ENCODE measurements around the gene AP1G1. TPM values are rescaled to one million over a fixed set of nuclear protein-coding genes. Genes with fewer than 3 reads are reported as not detected.

Gene AP1G1
- total and polyA plus RNA-seq, 2 of the 4 experiments (the other 2 are of a cell fraction), result 48.3 to 86.7 TPM

DNA sequence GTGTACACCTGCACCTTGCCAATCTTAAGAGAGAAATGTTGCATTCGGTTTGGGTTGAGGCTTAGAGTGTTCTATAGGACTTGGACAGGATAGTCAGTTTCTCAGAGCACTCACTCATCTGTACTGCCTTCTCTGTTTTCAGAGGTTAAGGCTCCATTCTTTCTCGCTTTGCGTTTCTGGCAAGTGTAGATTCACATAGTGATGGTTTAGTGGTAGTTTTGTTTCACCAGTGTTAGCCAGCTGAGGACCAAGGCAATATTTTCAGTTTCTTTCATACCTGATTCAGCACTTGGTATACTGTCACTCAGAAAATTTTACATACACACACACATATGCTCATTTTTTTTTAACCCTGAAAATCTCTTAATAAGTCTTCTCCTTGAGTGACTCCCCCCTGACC is 38.5 kb upstream of the AP1G1 start:
- H3K27ac ChIP-seq (ENCODE audit: insufficient read depth, low read length), result no peak overlapping the region
- in situ Hi-C loops (cut with MboI; ENCODE audit: low sequenced_read_pairs), result no loop called here

More for the DNA sequence above, 38.5 kb upstream of the AP1G1 start:
- Histone ChIP-seq H2BK15ac (ENCODE audit: low read depth, low read length) (no peak overlapping the region), H2AK9ac (replicated peaks; ENCODE audit: low read depth, low read length, poor library complexity) (no peak overlapping the region), H3K4me3 (ENCODE audit: insufficient read depth, low read depth, low read length) (peak overlapping the region; percentile 97), H2AK5ac (ENCODE audit: low read depth, low read length) (no peak overlapping the region), H3K36me3 (ENCODE audit: control insufficient read depth, insufficient read depth, low read length) (peaks cover 31% of the 10 kb centered on the region), H2BK120ac (ENCODE audit: low read depth, low read length) (no peak overlapping the region), H2BK5ac (ENCODE audit: low read depth, low read length, poor library complexity, severe bottlenecking) (no peak overlapping the region), H3K9ac (ENCODE audit: low read depth, low read length) (peak overlapping the region; percentile 97; the same call in 1 of the 2 replicates), H2AFZ (replicated peaks; ENCODE audit: low read length, poor library complexity) (no peak overlapping the region), H3K23ac (ENCODE audit: low read depth, low read length) (no peak overlapping the region; the same call in 1 of the 2 replicates), H3K4ac (ENCODE audit: low read depth, low read length) (no peak overlapping the region), H3K18ac (ENCODE audit: low read depth, low read length) (no peak overlapping the region), H3K56ac (ENCODE audit: extremely low read depth, insufficient read depth, low read length) (no peak overlapping the region), H3K79me1 (ENCODE audit: low read depth in 1 of 2, low read length in 2 of 2) (peaks cover 16 to 46% of the 10 kb centered on the region in 2 experiments; a peak in 3 of 4 replicates), H3K14ac (replicated peaks; ENCODE audit: low read depth, low read length) (no peak overlapping the region), H4K91ac (ENCODE audit: insufficient read depth, low read depth, low read length) (no peak overlapping the region), H3K9me1 (ENCODE audit: insufficient read depth, low read length) (no peaks in the 10 kb centered on the region; the same call in 1 of the 2 replicates), H4K8ac (ENCODE audit: low read depth in 2 of 2, low read length in 2 of 2) (no peak overlapping the region), H3K4me2 (ENCODE audit: low read depth, low read length) (peak overlapping the region; percentile 99), H3K9me3 (ENCODE audit: control insufficient read depth, insufficient read depth, low read length) (no peaks in the 10 kb centered on the region), H3K4me1 (ENCODE audit: control insufficient read depth, insufficient read depth, low read length) (peaks cover 3% of the 10 kb centered on the region; the same call in 1 of the 2 replicates), H4K5ac (ENCODE audit: low read depth, low read length) (no peak overlapping the region), H4K20me1 (ENCODE audit: insufficient read depth, low read length) (peaks cover 11% of the 10 kb centered on the region; the same call in 1 of the 2 replicates), H2BK20ac (ENCODE audit: low read depth, low read length) (no peak overlapping the region), H3K27me3 (ENCODE audit: control insufficient read depth, insufficient read depth, low read length) (no peaks in the 10 kb centered on the region)
- POLR2A ChIA-PET (ENCODE audit: unreplicated experiment), result no interaction called here
- DNase-seq (no peak), ATAC-seq (ENCODE audit: low read depth) (no peak)
- TF ChIP-seq USF2 (IDR thresholded peaks at IDR 0.05; ENCODE audit: low read depth, low read length), result no peak
- no peak for TF ChIP-seq MAZ (IDR thresholded peaks at IDR 0.05; ENCODE audit: borderline replicate concordance, low read depth, low read length)
- TF ChIP-seq CHD1 (IDR thresholded peaks at IDR 0.05; ENCODE audit: low read depth, low read length), result no peak
- no peak for TF ChIP-seq MAFK (IDR thresholded peaks at IDR 0.05; ENCODE audit: low read depth, low read length)
- no peak for TF ChIP-seq NFE2L2 (IDR thresholded peaks at IDR 0.05; ENCODE audit: low read depth, low read length)
- TF ChIP-seq RAD21 (IDR thresholded peaks at IDR 0.05; ENCODE audit: low read length), result no peak
- TF ChIP-seq SMC3 (IDR thresholded peaks at IDR 0.05; ENCODE audit: low read depth, low read length), result no peak
- TF ChIP-seq CEBPB (IDR thresholded peaks at IDR 0.05; ENCODE audit: low read depth, low read length), result no peak
- TF ChIP-seq, protein P1, sequence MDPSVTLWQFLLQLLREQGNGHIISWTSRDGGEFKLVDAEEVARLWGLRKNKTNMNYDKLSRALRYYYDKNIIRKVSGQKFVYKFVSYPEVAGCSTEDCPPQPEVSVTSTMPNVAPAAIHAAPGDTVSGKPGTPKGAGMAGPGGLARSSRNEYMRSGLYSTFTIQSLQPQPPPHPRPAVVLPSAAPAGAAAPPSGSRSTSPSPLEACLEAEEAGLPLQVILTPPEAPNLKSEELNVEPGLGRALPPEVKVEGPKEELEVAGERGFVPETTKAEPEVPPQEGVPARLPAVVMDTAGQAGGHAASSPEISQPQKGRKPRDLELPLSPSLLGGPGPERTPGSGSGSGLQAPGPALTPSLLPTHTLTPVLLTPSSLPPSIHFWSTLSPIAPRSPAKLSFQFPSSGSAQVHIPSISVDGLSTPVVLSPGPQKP (IDR thresholded peaks at IDR 0.05; ENCODE audit: borderline replicate concordance, low read depth, low read length), result no peak
- no peak for TF ChIP-seq RCOR1 (IDR thresholded peaks at IDR 0.05; ENCODE audit: insufficient replicate concordance, low read length)
- no peak for TF ChIP-seq FOS (IDR thresholded peaks at IDR 0.05; ENCODE audit: low read depth, low read length)
- TF ChIP-seq RFX5 (IDR thresholded peaks at IDR 0.05; ENCODE audit: low read depth, low read length), result no peak
- no peak for TF ChIP-seq CTCF (conservative IDR thresholded peaks at IDR 0.05; ENCODE audit: low read depth, low read length)
- no peak for TF ChIP-seq BHLHE40 (IDR thresholded peaks at IDR 0.05; ENCODE audit: low read depth, low read length)
- TF ChIP-seq MXI1 (IDR thresholded peaks at IDR 0.05; ENCODE audit: borderline replicate concordance, low read depth, low read length), result no peak
- TF ChIP-seq POLR2A (IDR thresholded peaks at IDR 0.05; ENCODE audit: low read depth, low read length), result no peak
- dilution Hi-C loops (cut with HindIII; ENCODE audit: low sequenced_read_pairs, unreplicated experiment), result no loop called here
- intact Hi-C loops (cut with micrococcal nuclease), result no loop called here
- no CpG with 5 or more reads among the region's 3 CpGs for WGBS, 2 experiments (ENCODE audit: extremely low coverage in 2 of 2, insufficient read length in 1 of 2)
- BruUV-seq (replicated peaks), result no TSS peak
- CTCF ChIA-PET, result interaction anchor here (0.5 kb wide), 1 partner anchor 126 kb away, joined by 3 read pairs; no protein-coding TSS in a partner anchor

Measured in IMR-90 (cell line).